ENCODE measurements around the gene ACBD3.
A peak's percentile ranks its signal among the peaks of the same experiment; 100 is the strongest.

Gene ACBD3

GRCh38 chr1:226133504-226134123 lies 52.9 kb downstream of the ACBD3 start:
- DNase-seq: no peak

GRCh38 chr1:226132728-226133503 lies 53.6 kb downstream of the ACBD3 start:
- DNase-seq: no peak

GRCh38 chr1:226131639-226132038 lies 54.9 kb downstream of the ACBD3 start:
- no peak for DNase-seq

- no peak for DNase-seq
Measured at GRCh38 chr1:226129230-226129629, 57.3 kb downstream of the ACBD3 start.

GRCh38 chr1:226128487-226129075 lies 58.0 kb downstream of the ACBD3 start:
- DNase-seq: no peak

- no peak for DNase-seq
Measured at GRCh38 chr1:226126824-226127569, 59.5 kb downstream of the ACBD3 start.

- DNase-seq: no peak
Measured at GRCh38 chr1:226125831-226126230, 60.7 kb downstream of the ACBD3 start.

- peak; percentile 97 for DNase-seq
Measured at GRCh38 chr1:226125097-226125630, 61.4 kb downstream of the ACBD3 start.

- no peak for DNase-seq
Measured at GRCh38 chr1:226123591-226124471, 62.7 kb downstream of the ACBD3 start.

- DNase-seq: no peak
Measured at GRCh38 chr1:226123212-226123560, 63.4 kb downstream of the ACBD3 start.

- peak; percentile 80 for DNase-seq
Measured at GRCh38 chr1:226121587-226122400, 64.7 kb downstream of the ACBD3 start.

GRCh38 chr1:226121049-226121586 lies 65.4 kb downstream of the ACBD3 start:
- peak; percentile 36 for DNase-seq

GRCh38 chr1:226120398-226120797 lies 66.1 kb downstream of the ACBD3 start:
- DNase-seq: no peak

GRCh38 chr1:226119169-226119568 lies 67.4 kb downstream of the ACBD3 start:
- DNase-seq: no peak

GRCh38 chr1:226118357-226118756 lies 68.2 kb downstream of the ACBD3 start:
- DNase-seq: no peak

GRCh38 chr1:226117330-226117729 lies 69.2 kb downstream of the ACBD3 start:
- DNase-seq: no peak

- no peak for DNase-seq
Measured at GRCh38 chr1:226116673-226117072, 69.9 kb downstream of the ACBD3 start.

GRCh38 chr1:226112626-226113025 lies 73.9 kb downstream of the ACBD3 start:
- DNase-seq: no peak

GRCh38 chr1:226111883-226112261 lies 74.7 kb downstream of the ACBD3 start:
- no peak for DNase-seq

GRCh38 chr1:226111098-226111882 lies 75.3 kb downstream of the ACBD3 start:
- DNase-seq: no peak
